Natural killer cell (primary cell): ENCODE data around the gene RAD51B. TPM values are rescaled to one million over a fixed set of nuclear protein-coding genes. Genes with fewer than 3 reads are reported as not detected.

Experiments used
- ATAC-seq, 3 donors: fragments of 150-1000 bp in 2 of 3; fragments of 200-7000 bp in 1 of 3; cut with Tn5 transposase; 1 replicate in 1 of 3; 2 replicates in 2 of 3; pipeline ENCODE4 v1.10.0; 2021; ENCODE audit warnings: mild to moderate bottlenecking in 2 of 3, moderate library complexity in 2 of 3
- DNase-seq, 2 donors: peaks; one replicate each; pipeline versions ENCODE4 v3.0.0 to v3.0.0-alpha.2; 2013 to 2021; ENCODE audit warnings: mixed read lengths in 1 of 2
- H3K27ac ChIP-seq: one replicate; pipeline ENCODE4 v1.5.1; 2013; ENCODE audit warnings: mild to moderate bottlenecking, low read length
- H3K27me3 ChIP-seq: one replicate; pipeline ENCODE4 v1.6.1; 2013; ENCODE audit warnings: low read length; ENCODE audit not compliant: control insufficient read depth, insufficient read depth
- H3K36me3 ChIP-seq: one replicate; pipeline ENCODE4 v1.6.1; 2013; ENCODE audit warnings: low read length; ENCODE audit not compliant: control insufficient read depth, insufficient read depth
- H3K4me1 ChIP-seq: one replicate; pipeline ENCODE4 v1.6.1; 2013; ENCODE audit warnings: low read length; ENCODE audit not compliant: control insufficient read depth, insufficient read depth
- H3K4me3 ChIP-seq: one replicate; pipeline ENCODE4 v1.5.1; 2013; ENCODE audit warnings: low read length
- H3K9me3 ChIP-seq: one replicate; pipeline ENCODE4 v1.6.1; 2013; ENCODE audit warnings: low read length; ENCODE audit not compliant: control insufficient read depth, insufficient read depth
- H3K27ac Mint-ChIP-seq, 2 donors: one replicate each; pipeline ENCODE4 v1.8.0; 2022; ENCODE audit warnings: mild to moderate bottlenecking in 2 of 2, mixed read lengths in 2 of 2, moderate library complexity in 1 of 2
- H3K27me3 Mint-ChIP-seq, 2 donors: one replicate each; pipeline ENCODE4 v1.8.0; 2022; ENCODE audit warnings: low read depth in 2 of 2, mixed read lengths in 2 of 2
- H3K36me3 Mint-ChIP-seq: one replicate; pipeline ENCODE4 v1.8.0; 2022; ENCODE audit warnings: mixed read lengths
- H3K4me1 Mint-ChIP-seq, 2 donors: one replicate each; pipeline ENCODE4 v1.8.0; 2022; ENCODE audit warnings: mixed read lengths in 2 of 2
- H3K4me3 Mint-ChIP-seq: one replicate; pipeline ENCODE4 v1.8.0; 2022; ENCODE audit warnings: mild to moderate bottlenecking, moderate library complexity, mixed read lengths
- H3K9me3 Mint-ChIP-seq, 2 donors: one replicate each; pipeline ENCODE4 v1.8.0; 2022; ENCODE audit warnings: mixed read lengths in 2 of 2
- CTCF ChIP-seq: fragments of 200-600 bp; IDR thresholded peaks from one replicate; pipeline ENCODE4 v1.8.0; 2022; ENCODE audit warnings: antibody characterized with exemption
- WGBS: methylation state at CpG from one replicate; pipeline ENCODE4 v1.1.7; 2013; ENCODE audit warnings: missing lambda C conversion rate; ENCODE audit not compliant: insufficient coverage; 5-methylcytosine and 5-hydroxymethylcytosine counted together
- intact Hi-C: fragments of 100-400 bp; cut with micrococcal nuclease; formaldehyde crosslinking; loops from one replicate; pipeline ENCODE4 v1.14.2; 2022
- total RNA-seq, 4 donors: library from RNA; stranded (reverse); fragments of 120-200 nt in 1 of 4; gene quantifications; one replicate each; pipeline versions ENCODE4 v1.2.3 to v1.2.4, GENCODE V29; 2013 to 2022

The RAD51B gene
- total RNA-seq, 3 donors from 2014 or later (not counting 1 experiment from before 2014, with no cell fraction given), result 28.1 to 37.6 (median 28.6) TPM

GRCh38 chr14:68349900-68350629, 530.5 kb downstream of the RAD51B start:
- Histone ChIP-seq H3K4me1 (no peaks in the 10 kb centered on the region), H3K27me3 (no peaks in the 10 kb centered on the region), H3K4me3 (no peak overlapping the region), H3K9me3 (peaks cover 4% of the 10 kb centered on the region), H3K27ac (no peak overlapping the region), H3K36me3 (no peaks in the 10 kb centered on the region)
- Mint-ChIP-seq H3K9me3 (peaks cover 0 to under 1% of the 10 kb centered on the region in 2 donors), H3K4me3 (no peak overlapping the region), H3K4me1 (peaks cover 0 to 17% of the 10 kb centered on the region in 2 donors), H3K27ac (no peak overlapping the region), H3K27me3 (peaks cover 0 to 2% of the 10 kb centered on the region in 2 donors), H3K36me3 (no peaks in the 10 kb centered on the region)
- 95% methylated on average over 8 of the region's 8 CpGs for WGBS
- DNase-seq (no peak), ATAC-seq (no peak)
- intact Hi-C loops, result loop anchor here (5.0 kb wide), 1 partner anchor 103 kb away; no protein-coding TSS in a partner anchor
- no peak for TF ChIP-seq CTCF

- no peak for ATAC-seq
- no peaks in the 10 kb centered on the region for H3K36me3 ChIP-seq
- H3K27ac ChIP-seq, result no peak overlapping the region
- peaks cover 0 to 2% of the 10 kb centered on the region in 2 donors for H3K27me3 Mint-ChIP-seq
- H3K9me3 Mint-ChIP-seq, result no peaks in the 10 kb centered on the region
- no peaks in the 10 kb centered on the region for H3K9me3 ChIP-seq
- intact Hi-C loops, result no loop called here
- no peak overlapping the region for H3K27ac Mint-ChIP-seq
- peaks cover 4 to 22% of the 10 kb centered on the region in 2 donors for H3K4me1 Mint-ChIP-seq
- TF ChIP-seq CTCF, result no peak
- peaks cover 5% of the 10 kb centered on the region for H3K4me1 ChIP-seq
- DNase-seq, result no peak
- 90% methylated on average over 2 of the region's 2 CpGs for WGBS
- no peak overlapping the region for H3K4me3 Mint-ChIP-seq
- H3K4me3 ChIP-seq, result no peak overlapping the region
- H3K27me3 ChIP-seq, result no peaks in the 10 kb centered on the region
- no peaks in the 10 kb centered on the region for H3K36me3 Mint-ChIP-seq
Measured at GRCh38 chr14:68355415-68355814, 535.8 kb downstream of the RAD51B start.

- H3K27ac Mint-ChIP-seq, result no peak overlapping the region
- peaks cover 5% of the 10 kb centered on the region for H3K4me1 ChIP-seq
- intact Hi-C loops, result no loop called here
- no peak overlapping the region for H3K4me3 Mint-ChIP-seq
- no peak for DNase-seq
- no peaks in the 10 kb centered on the region for H3K27me3 ChIP-seq
- no peak for TF ChIP-seq CTCF
- WGBS, result 14% methylated on average over 1 of the region's 1 CpG
- no peak overlapping the region for H3K4me3 ChIP-seq
- no peaks in the 10 kb centered on the region for H3K27me3 Mint-ChIP-seq
- H3K27ac ChIP-seq, result no peak overlapping the region
- ATAC-seq, result no peak
- H3K9me3 ChIP-seq, result no peaks in the 10 kb centered on the region
- no peaks in the 10 kb centered on the region for H3K36me3 Mint-ChIP-seq
- no peaks in the 10 kb centered on the region for H3K36me3 ChIP-seq
- H3K9me3 Mint-ChIP-seq, result no peaks in the 10 kb centered on the region
- H3K4me1 Mint-ChIP-seq, result peaks cover 6 to 18% of the 10 kb centered on the region in 2 donors
Measured at GRCh38 chr14:68357777-68358176, 538.2 kb downstream of the RAD51B start.

- Mint-ChIP-seq H3K4me1 (peaks cover 6 to 18% of the 10 kb centered on the region in 2 donors), H3K4me3 (no peak overlapping the region), H3K36me3 (no peaks in the 10 kb centered on the region)
Measured at GRCh38 chr14:68358500-68358899, 538.9 kb downstream of the RAD51B start.

More at GRCh38 chr14:68358500-68358899, 538.9 kb downstream of the RAD51B start:
- ATAC-seq, result no peak
- WGBS, result no CpG with 5 or more reads among the region's 1 CpG
- intact Hi-C loops, result no loop called here
- Histone ChIP-seq H3K27me3 (no peaks in the 10 kb centered on the region), H3K27ac (no peak overlapping the region), H3K4me3 (no peak overlapping the region), H3K9me3 (no peaks in the 10 kb centered on the region), H3K4me1 (peaks cover 8% of the 10 kb centered on the region), H3K36me3 (no peaks in the 10 kb centered on the region)
- Mint-ChIP-seq H3K27me3 (no peaks in the 10 kb centered on the region), H3K27ac (no peak overlapping the region), H3K9me3 (no peaks in the 10 kb centered on the region)
- no peak for DNase-seq
- no peak for TF ChIP-seq CTCF
